Right ventricle myocardium inferior (tissue), 1 donor: ENCODE measurements around the gene FAT1. TPM values are rescaled to one million over a fixed set of nuclear protein-coding genes. Genes with fewer than 3 reads are reported as not detected.

Experiments
- ATAC-seq: fragments of 200-7000 bp; cut with Tn5 transposase; one replicate; pipeline ENCODE4 v1.9.1; 2020; ENCODE audit warnings: mild to moderate bottlenecking, moderate library complexity
- DNase-seq: peaks from one replicate; pipeline ENCODE4 v3.0.0; 2021; ENCODE audit errors: missing footprints
- intact Hi-C: fragments of 100-400 bp; cut with DNase I; formaldehyde crosslinking; loops from one replicate; pipeline ENCODE4 v1.11.0; 2022
- total RNA-seq: library from RNA; stranded (reverse); fragmentation: NEBNext Ultra II Directional; extraction: Animal tissue kit (Norgen Biotek cat#: 25700); gene quantifications from one replicate; pipeline ENCODE4 v1.2.1, GENCODE V29; 2021
- donor health status: DM: no; HTN: yes; CAD: no; lungs with severe emphysema.

Gene FAT1
- total RNA-seq, 1 donor from 2014 or later, result 55.2 TPM

- ATAC-seq (no peak), DNase-seq (no peak)
- intact Hi-C loops, result no loop called here
Measured at GRCh38 chr4:186643501-186644310, 80.0 kb downstream of the FAT1 start.

GRCh38 chr4:186642998-186643397 is 80.7 kb downstream of the FAT1 start:
- DNase-seq (no peak), ATAC-seq (no peak)
- intact Hi-C loops, result no loop called here

- intact Hi-C loops, result no loop called here
- DNase-seq (no peak), ATAC-seq (no peak)
Measured at GRCh38 chr4:186642530-186642929, 81.1 kb downstream of the FAT1 start.

- ATAC-seq (no peak), DNase-seq (no peak)
- intact Hi-C loops, result no loop called here
Measured at GRCh38 chr4:186634591-186635128, 89.0 kb downstream of the FAT1 start.

GRCh38 chr4:186633844-186634243 is 89.8 kb downstream of the FAT1 start:
- intact Hi-C loops, result no loop called here
- DNase-seq (no peak), ATAC-seq (no peak)

- DNase-seq (no peak), ATAC-seq (no peak)
- intact Hi-C loops, result no loop called here
Measured at GRCh38 chr4:186630128-186630527, 93.5 kb downstream of the FAT1 start.

GRCh38 chr4:186628058-186628711 is 95.5 kb downstream of the FAT1 start:
- DNase-seq (no peak), ATAC-seq (no peak)
- intact Hi-C loops, result no loop called here

GRCh38 chr4:186627226-186627865 is 96.3 kb downstream of the FAT1 start:
- ATAC-seq (no peak), DNase-seq (no peak)
- intact Hi-C loops, result no loop called here

GRCh38 chr4:186624951-186625350 is 98.7 kb downstream of the FAT1 start:
- intact Hi-C loops, result no loop called here
- DNase-seq, result no peak
- no peak for ATAC-seq

GRCh38 chr4:186623546-186623945 is 100.1 kb downstream of the FAT1 start:
- intact Hi-C loops, result no loop called here
- ATAC-seq (no peak), DNase-seq (no peak)

- ATAC-seq, result peak; percentile 30
- DNase-seq, result no peak
- intact Hi-C loops, result no loop called here
Measured at GRCh38 chr4:186622788-186623464, 100.7 kb downstream of the FAT1 start.

GRCh38 chr4:186621959-186622553 is 101.6 kb downstream of the FAT1 start:
- no peak for DNase-seq
- no peak for ATAC-seq
- intact Hi-C loops, result no loop called here

GRCh38 chr4:186619088-186619487 is 104.6 kb downstream of the FAT1 start:
- DNase-seq, result no peak
- intact Hi-C loops, result no loop called here
- no peak for ATAC-seq

GRCh38 chr4:186617921-186618320 is 105.7 kb downstream of the FAT1 start:
- DNase-seq, result no peak
- no peak for ATAC-seq
- intact Hi-C loops, result no loop called here

GRCh38 chr4:186607490-186607889 is 116.2 kb downstream of the FAT1 start:
- ATAC-seq (no peak), DNase-seq (no peak)
- intact Hi-C loops, result no loop called here

- no peak for DNase-seq
- no peak for ATAC-seq
- intact Hi-C loops, result no loop called here
Measured at GRCh38 chr4:186606591-186606992, 117.1 kb downstream of the FAT1 start.

GRCh38 chr4:186605261-186605865 is 118.3 kb downstream of the FAT1 start:
- ATAC-seq (no peak), DNase-seq (no peak)
- intact Hi-C loops, result no loop called here

- DNase-seq, result no peak
- no peak for ATAC-seq
- intact Hi-C loops, result no loop called here
Measured at GRCh38 chr4:186604124-186604807, 119.4 kb downstream of the FAT1 start.
